CD14-positive monocyte (primary cell): ENCODE measurements around the gene ACY1. TPM values are rescaled to one million over a fixed set of nuclear protein-coding genes. Genes with fewer than 3 reads are reported as not detected.

Source experiments
- DNase-seq, 3 donors: peaks; one replicate each; pipeline ENCODE4 v3.0.0-alpha.2; 2011 to 2022
- H2AFZ ChIP-seq: 2 replicates; pipeline ENCODE4 v1.6.0; 2012; ENCODE audit warnings: mild to moderate bottlenecking, low read depth, low read length, inconsistent platforms; ENCODE audit not compliant: insufficient read depth, poor library complexity, severe bottlenecking
- H3K27ac ChIP-seq, 2 donors: 1 replicate in 1 of 2; 2 replicates in 1 of 2; pipeline ENCODE4 v1.5.1; 2012 to 2013; ENCODE audit warnings: low read length in 2 of 2, control low read depth in 1 of 2, inconsistent platforms in 1 of 2, low read depth in 1 of 2, mild to moderate bottlenecking in 1 of 2
- H3K27me3 ChIP-seq, 2 donors: one replicate each; pipeline versions ENCODE4 v1.6.0 to v1.6.1; 2011 to 2013; ENCODE audit warnings: low read length in 2 of 2; ENCODE audit not compliant: control insufficient read depth in 2 of 2, insufficient read depth in 2 of 2
- H3K36me3 ChIP-seq, 2 donors: replicated peaks in 1 of 2; 1 replicate in 1 of 2; 2 replicates in 1 of 2; pipeline versions ENCODE4 v1.5.1 to v1.6.1; 2012 to 2013; ENCODE audit warnings: low read length in 2 of 2, control low read depth in 1 of 2, inconsistent platforms in 1 of 2, mild to moderate bottlenecking in 1 of 2; ENCODE audit not compliant: insufficient read depth in 2 of 2, control insufficient read depth in 1 of 2
- H3K4me1 ChIP-seq, 2 donors: 1 replicate in 1 of 2; 2 replicates in 1 of 2; pipeline versions ENCODE4 v1.5.1 to v1.6.1; 2012 to 2013; ENCODE audit warnings: low read length in 2 of 2, control low read depth in 1 of 2, inconsistent platforms in 1 of 2, mild to moderate bottlenecking in 1 of 2, moderate library complexity in 1 of 2; ENCODE audit not compliant: insufficient read depth in 2 of 2, control insufficient read depth in 1 of 2
- H3K4me2 ChIP-seq: replicated peaks from 2 replicates; pipeline ENCODE3; 2012; ENCODE audit warnings: low read length, moderate library complexity, mild to moderate bottlenecking; ENCODE audit not compliant: poor library complexity, severe bottlenecking; ENCODE audit errors: extremely low read depth
- H3K4me3 ChIP-seq, 3 experiments: fragments of 200-600 bp in 1 of 3; sonication (generic) in 1 of 3; replicated peaks in 1 of 3; 1 replicate in 2 of 3; 2 replicates in 1 of 3; pipeline ENCODE4 v1.5.1; 2011 to 2013; ENCODE audit warnings: low read length in 3 of 3, mild to moderate bottlenecking in 3 of 3, control low read depth in 2 of 3, low read depth in 2 of 3, inconsistent platforms in 1 of 3, moderate library complexity in 1 of 3
- H3K79me2 ChIP-seq: 2 replicates; pipeline ENCODE4 v1.6.0; 2012; ENCODE audit warnings: mild to moderate bottlenecking, control low read depth, inconsistent platforms, low read length, moderate library complexity; ENCODE audit not compliant: insufficient read depth
- H3K9ac ChIP-seq: 2 replicates; pipeline ENCODE4 v1.6.0; 2017; ENCODE audit warnings: low read length, mild to moderate bottlenecking; ENCODE audit not compliant: insufficient read depth, poor library complexity, severe bottlenecking
- H3K9me3 ChIP-seq, 2 donors: replicated peaks in 1 of 2; 1 replicate in 1 of 2; 2 replicates in 1 of 2; pipeline versions ENCODE4 v1.5.1 to v1.6.1; 2012 to 2013; ENCODE audit warnings: low read length in 2 of 2, control low read depth in 1 of 2; ENCODE audit not compliant: control insufficient read depth in 1 of 2, insufficient read depth in 1 of 2
- H4K20me1 ChIP-seq: 2 replicates; pipeline ENCODE4 v1.6.0; 2012; ENCODE audit warnings: mild to moderate bottlenecking, low read length, control low read depth, moderate library complexity; ENCODE audit not compliant: insufficient read depth
- H3K27ac Mint-ChIP-seq, 7 donors: one replicate each; pipeline ENCODE4 v1.8.0; 2020; ENCODE audit warnings: mild to moderate bottlenecking in 7 of 7, mixed read lengths in 7 of 7, moderate library complexity in 6 of 7, inconsistent platforms in 2 of 7
- H3K27me3 Mint-ChIP-seq, 3 donors: one replicate each; pipeline ENCODE4 v1.8.0; 2021 to 2022; ENCODE audit warnings: low read depth in 3 of 3, mild to moderate bottlenecking in 3 of 3, mixed read lengths in 3 of 3, moderate library complexity in 3 of 3, inconsistent platforms in 1 of 3
- H3K36me3 Mint-ChIP-seq, 2 donors: one replicate each; pipeline ENCODE4 v1.8.0; 2020; ENCODE audit warnings: mixed read lengths in 2 of 2, inconsistent platforms in 1 of 2, mild to moderate bottlenecking in 1 of 2
- H3K4me1 Mint-ChIP-seq: one replicate; pipeline ENCODE4 v1.8.0; 2020; ENCODE audit warnings: mild to moderate bottlenecking, mixed read lengths
- H3K4me3 Mint-ChIP-seq, 2 donors: one replicate each; pipeline ENCODE4 v1.8.0; 2020; ENCODE audit warnings: mild to moderate bottlenecking in 2 of 2, mixed read lengths in 2 of 2, moderate library complexity in 1 of 2
- H3K9me3 Mint-ChIP-seq, 7 donors: one replicate each; pipeline ENCODE4 v1.8.0; 2020 to 2022; ENCODE audit warnings: mixed read lengths in 7 of 7, mild to moderate bottlenecking in 6 of 7, moderate library complexity in 6 of 7, inconsistent platforms in 2 of 7
- CTCF ChIP-seq: fragments of 200-600 bp; IDR thresholded peaks from one replicate; pipeline ENCODE4 v1.8.0; 2022; ENCODE audit warnings: antibody characterized with exemption, mild to moderate bottlenecking
- WGBS: methylation state at CpG from one replicate; pipeline ENCODE4 v1.1.5; 2013; ENCODE audit warnings: missing lambda C conversion rate; ENCODE audit not compliant: insufficient coverage; 5-methylcytosine and 5-hydroxymethylcytosine counted together
- intact Hi-C, 2 donors: fragments of 100-400 bp; cut with micrococcal nuclease; formaldehyde crosslinking; loops; one replicate each; pipeline versions ENCODE4 v1.15.0 to v1.15.1; 2023
- polyA plus RNA-seq, 3 donors: library from polyadenylated mRNA; depleted of rRNA in 1 of 3; unstranded in 2 of 3; stranded (reverse) in 1 of 3; fragments of 300-500 nt in 2 of 3; fragments of >200 nt in 1 of 3; fragmentation: Illumina TruSeq in 2 of 3; gene quantifications; 1 replicate in 2 of 3; 2 replicates in 1 of 3; pipeline ENCODE4 v1.2.3, GENCODE V29; 2012 to 2021

The ACY1 gene
- polyA plus RNA-seq, 3 donors, result 13.3 to 18.0 (median 14.5) TPM

- H4K20me1 ChIP-seq, result peaks cover 4% of the 10 kb centered on the region
- peaks cover 10 to 54% of the 10 kb centered on the region in 2 donors for H3K27me3 ChIP-seq
- no peak for DNase-seq
- peaks cover 9 to 14% of the 10 kb centered on the region in 2 donors for H3K4me1 ChIP-seq
- Mint-ChIP-seq H3K36me3 (peaks cover 10 to 12% of the 10 kb centered on the region in 2 donors), H3K4me1 (peaks cover 14% of the 10 kb centered on the region), H3K27me3 (peaks cover 42 to 66% (median 44%) of the 10 kb centered on the region in 3 donors), H3K9me3 (peaks cover 0 to 17% (median 0%) of the 10 kb centered on the region in 7 donors), H3K4me3 (peak overlapping the region; percentile 34 to 83), H3K27ac (no peak overlapping the region)
- H3K79me2 ChIP-seq, result no peaks in the 10 kb centered on the region
- no peaks in the 10 kb centered on the region for H3K36me3 ChIP-seq
- no peaks in the 10 kb centered on the region for H3K9me3 ChIP-seq
- no peak overlapping the region for H3K4me2 ChIP-seq
- H2AFZ ChIP-seq, result no peak overlapping the region
- intact Hi-C loops, result no loop called here
- TF ChIP-seq CTCF, result no peak
- H3K9ac ChIP-seq, result no peak overlapping the region
- H3K4me3 ChIP-seq, result no peak overlapping the region
- H3K27ac ChIP-seq, result no peak overlapping the region
- 100% methylated on average over 2 of the region's 5 CpGs for WGBS
These were observed 16.8 kb upstream of the ACY1 start for GRCh38 chr3:51966486-51966885.

- Mint-ChIP-seq H3K27me3 (peaks cover 38 to 62% (median 44%) of the 10 kb centered on the region in 3 donors), H3K9me3 (peaks cover 0 to 17% (median 0%) of the 10 kb centered on the region in 7 donors), H3K4me1 (peaks cover 12% of the 10 kb centered on the region), H3K27ac (no peak overlapping the region), H3K36me3 (peaks cover 10 to 12% of the 10 kb centered on the region in 2 donors), H3K4me3 (peak overlapping the region; percentile 34 to 83)
- no peak overlapping the region for H3K27ac ChIP-seq
- H3K9me3 ChIP-seq, result no peaks in the 10 kb centered on the region
- H3K4me1 ChIP-seq, result peaks cover 9 to 14% of the 10 kb centered on the region in 2 donors
- intact Hi-C loops, result no loop called here
- H3K79me2 ChIP-seq, result no peaks in the 10 kb centered on the region
- peak overlapping the region; percentile 77 for H3K4me2 ChIP-seq
- H3K9ac ChIP-seq, result peak overlapping the region; percentile 40
- H3K4me3 ChIP-seq, result peak overlapping the region in 1 of 3 experiments; percentile 50
- 2% methylated on average over 31 of the region's 33 CpGs for WGBS
- no peaks in the 10 kb centered on the region for H3K36me3 ChIP-seq
- H2AFZ ChIP-seq, result peak overlapping the region; percentile 48
- peaks cover 10 to 54% of the 10 kb centered on the region in 2 donors for H3K27me3 ChIP-seq
- H4K20me1 ChIP-seq, result peaks cover 4% of the 10 kb centered on the region
- no peak for TF ChIP-seq CTCF
- DNase-seq, result no peak
These were observed 16.4 kb upstream of the ACY1 start for GRCh38 chr3:51966922-51967383.
